ENCODE measurements around the gene B9D1.
A peak's percentile ranks its signal among the peaks of the same experiment; 100 is the strongest.

The B9D1 gene

DNA sequence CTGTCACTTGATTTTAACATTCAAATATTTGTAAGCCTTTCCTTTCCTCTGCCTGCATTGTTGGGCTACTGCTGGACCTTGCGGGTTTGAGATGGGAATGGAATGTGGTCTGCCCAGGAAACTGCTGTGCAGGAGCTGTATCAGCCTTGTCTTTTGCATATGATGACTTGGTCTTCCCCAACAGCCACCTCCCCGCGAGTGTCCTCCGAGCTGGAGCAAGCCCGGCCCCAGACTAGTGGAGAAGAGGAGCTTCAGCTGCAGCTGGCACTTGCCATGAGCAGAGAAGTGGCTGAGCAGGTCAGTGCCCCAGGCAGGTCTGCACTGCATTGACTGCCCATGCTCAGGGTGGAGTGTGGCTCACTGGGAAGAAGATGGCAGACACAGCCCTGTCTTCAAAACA is 52.8 kb downstream of the B9D1 start:
- no peak for DNase-seq
- ChIA-PET POLR2A (interaction anchor here (1.3 kb wide), 1 partner anchor 12 kb away, joined by 3 read pairs; no protein-coding TSS in a partner anchor), CTCF (interaction anchor here (1.0 to 1.1 kb wide), 2 partner anchors 12 to 22 kb away, joined by 4 read pairs; no protein-coding TSS in a partner anchor)
- peaks cover 0 to 19% (median 15%) of the 10 kb centered on the region in 5 experiments for H3K27me3 ChIP-seq (replicated peaks in 2 of 5; ENCODE audit: control insufficient read depth in 4 of 5, insufficient read depth in 5 of 5, low read length in 4 of 5)
- no peaks in the 10 kb centered on the region for H3K9me3 ChIP-seq (ENCODE audit: control extremely low read depth in 1 of 5, control insufficient read depth in 4 of 5, insufficient read depth in 2 of 5, low read depth in 1 of 5, low read length in 4 of 5)
- no peak overlapping the region for H3K27ac ChIP-seq (ENCODE audit: insufficient read depth in 1 of 2, low read depth in 1 of 2, low read length in 2 of 2, poor library complexity in 1 of 2, severe bottlenecking in 2 of 2)
- H3K36me3 ChIP-seq (ENCODE audit: control insufficient read depth in 4 of 4, insufficient read depth in 4 of 4, low read length in 3 of 4), result no peaks in the 10 kb centered on the region
- H3K4me1 ChIP-seq (ENCODE audit: control extremely low read depth in 1 of 4, control insufficient read depth in 4 of 4, insufficient read depth in 4 of 4, low read length in 3 of 4), result peaks cover 14 to 27% (median 22%) of the 10 kb centered on the region in 4 experiments
- no peak overlapping the region for H3K4me3 ChIP-seq (ENCODE audit: control insufficient read depth in 1 of 7, extremely low read depth in 1 of 7, insufficient read depth in 4 of 7, low read depth in 2 of 7, low read length in 6 of 7)
- WGBS (ENCODE audit: insufficient coverage), result 100% methylated on average over 4 of the region's 5 CpGs

DNA sequence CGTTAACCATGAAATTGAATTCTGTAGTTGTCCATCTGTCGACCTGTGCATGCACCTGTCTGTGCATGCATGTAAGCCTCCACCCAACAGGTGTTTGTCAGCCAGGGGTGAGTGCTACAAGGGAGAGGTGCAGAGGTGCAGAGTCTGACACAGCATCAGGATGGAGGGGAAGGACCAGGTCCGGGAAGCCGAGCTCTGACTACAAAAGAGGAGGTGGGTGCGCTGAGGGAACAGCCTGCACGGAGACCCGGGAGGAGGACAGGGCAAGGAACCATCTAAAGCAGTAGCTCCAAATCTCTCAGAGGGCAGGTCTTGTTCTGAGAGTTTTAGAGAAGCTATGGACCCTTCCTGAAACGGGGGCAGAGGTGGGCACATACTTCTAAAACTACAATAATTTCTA is 54.1 kb downstream of the B9D1 start:
- Histone ChIP-seq H3K4me3 (ENCODE audit: control insufficient read depth in 1 of 7, extremely low read depth in 1 of 7, insufficient read depth in 4 of 7, low read depth in 2 of 7, low read length in 6 of 7) (no peak overlapping the region), H3K27me3 (replicated peaks in 2 of 5; ENCODE audit: control insufficient read depth in 4 of 5, insufficient read depth in 5 of 5, low read length in 4 of 5) (peaks cover 0 to 19% (median 15%) of the 10 kb centered on the region in 5 experiments), H3K9me3 (ENCODE audit: control extremely low read depth in 1 of 5, control insufficient read depth in 4 of 5, insufficient read depth in 2 of 5, low read depth in 1 of 5, low read length in 4 of 5) (no peaks in the 10 kb centered on the region), H3K27ac (ENCODE audit: insufficient read depth in 1 of 2, low read depth in 1 of 2, low read length in 2 of 2, poor library complexity in 1 of 2, severe bottlenecking in 2 of 2) (no peak overlapping the region), H3K4me1 (ENCODE audit: control extremely low read depth in 1 of 4, control insufficient read depth in 4 of 4, insufficient read depth in 4 of 4, low read length in 3 of 4) (peaks cover 18 to 40% (median 31%) of the 10 kb centered on the region in 4 experiments), H3K36me3 (ENCODE audit: control insufficient read depth in 4 of 4, insufficient read depth in 4 of 4, low read length in 3 of 4) (no peaks in the 10 kb centered on the region)
- 100% methylated on average over 7 of the region's 8 CpGs for WGBS (ENCODE audit: insufficient coverage)
- ChIA-PET CTCF (interaction anchor here (0.9 kb wide), 1 partner anchor 9 kb away, joined by 5 read pairs; no protein-coding TSS in a partner anchor), POLR2A (interaction anchor here (1.3 kb wide), 1 partner anchor 14 kb away, joined by 3 read pairs; no protein-coding TSS in a partner anchor)
- no peak for DNase-seq

DNA sequence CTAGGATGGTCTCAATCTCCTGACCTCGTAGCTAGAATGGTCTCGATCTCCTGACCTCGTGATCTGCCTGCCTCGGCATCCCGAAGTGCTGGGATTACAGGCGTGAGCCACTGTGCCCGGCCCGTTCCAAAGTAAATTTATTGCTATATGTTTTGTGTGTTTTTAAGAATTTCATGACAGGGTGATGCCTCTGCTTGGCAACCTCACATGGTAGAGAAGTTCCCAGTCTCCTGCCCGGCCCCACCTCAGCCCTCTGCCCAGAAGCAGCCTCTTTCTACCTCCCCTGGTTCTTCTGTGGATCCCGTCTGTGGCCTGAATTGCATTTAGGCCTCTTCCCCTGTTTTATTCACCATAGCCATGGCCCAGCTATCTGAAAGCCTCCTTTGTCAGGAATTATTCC is 55.0 kb downstream of the B9D1 start:
- 94% methylated on average over 7 of the region's 10 CpGs for WGBS (ENCODE audit: insufficient coverage)

DNA sequence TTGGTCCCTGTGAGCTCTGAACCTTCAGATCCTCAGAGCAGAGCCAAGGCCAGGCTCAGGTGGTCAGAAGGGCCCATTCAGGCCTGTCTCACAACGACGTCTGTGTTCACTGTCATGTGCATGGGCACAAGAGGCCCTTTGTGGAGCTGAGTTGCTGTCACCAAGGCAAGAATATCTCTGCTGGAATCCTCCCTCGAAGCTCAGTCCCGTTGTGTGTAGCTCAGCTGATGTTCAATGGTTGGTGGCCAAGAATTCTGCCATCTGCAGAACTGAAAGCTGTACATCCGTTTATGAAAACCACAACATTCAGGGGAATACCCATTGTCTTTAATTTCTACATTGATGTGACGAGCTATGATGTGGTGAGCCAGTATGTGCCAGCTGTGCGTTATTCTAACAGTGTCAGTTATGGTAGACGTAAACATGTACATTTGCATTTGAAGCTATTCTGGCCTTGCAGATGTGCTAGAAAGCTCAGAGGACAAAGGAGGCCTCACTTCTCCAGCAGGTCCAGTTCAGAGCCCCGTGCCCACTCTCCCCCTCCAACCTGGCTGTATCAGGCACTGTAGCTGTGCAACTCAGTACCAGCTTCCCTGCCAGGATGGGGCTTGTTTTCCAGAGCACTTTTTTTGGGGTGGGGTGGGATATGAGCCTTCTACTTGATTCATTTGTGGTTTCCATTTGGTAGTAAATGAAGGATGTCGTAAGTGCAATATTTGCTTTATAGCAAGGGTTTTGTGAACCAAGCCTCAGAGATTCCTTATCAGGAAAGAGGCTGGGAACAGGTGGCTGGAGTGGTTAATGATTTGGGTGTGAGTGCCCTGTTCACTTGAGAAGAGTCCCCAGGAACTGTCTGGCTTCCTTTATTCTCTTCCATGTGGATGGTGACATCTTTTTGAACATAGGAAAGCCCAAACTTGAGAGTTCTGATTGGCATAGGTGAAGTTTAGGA is 56.1 kb downstream of the B9D1 start:
- no peaks in the 10 kb centered on the region for H3K36me3 ChIP-seq (ENCODE audit: control insufficient read depth in 4 of 4, insufficient read depth in 4 of 4, low read length in 3 of 4)
- 29% methylated on average over 7 of the region's 10 CpGs for whole genome bisulfite sequencing (ENCODE audit: insufficient coverage)
- peak; percentile 82 to 98 (median 97) for DNase-seq
- CTCF ChIA-PET, result interaction anchor here (0.9 to 1.7 kb wide), 6 partner anchors 11 to 72 kb away, joined by 3 to 7 read pairs (median 4); partner anchors contain the start of gene MAPK7
- peaks cover 22 to 44% (median 39%) of the 10 kb centered on the region in 4 experiments for H3K4me1 ChIP-seq (ENCODE audit: control extremely low read depth in 1 of 4, control insufficient read depth in 4 of 4, insufficient read depth in 4 of 4, low read length in 3 of 4)
- H3K27me3 ChIP-seq (replicated peaks in 2 of 5; ENCODE audit: control insufficient read depth in 4 of 5, insufficient read depth in 5 of 5, low read length in 4 of 5), result peaks cover 0 to 19% (median 9%) of the 10 kb centered on the region in 5 experiments
- no peaks in the 10 kb centered on the region for H3K9me3 ChIP-seq (ENCODE audit: control extremely low read depth in 1 of 5, control insufficient read depth in 4 of 5, insufficient read depth in 2 of 5, low read depth in 1 of 5, low read length in 4 of 5)
- H3K27ac ChIP-seq (ENCODE audit: insufficient read depth in 1 of 2, low read depth in 1 of 2, low read length in 2 of 2, poor library complexity in 1 of 2, severe bottlenecking in 2 of 2), result no peak overlapping the region
- POLR2A ChIA-PET, result interaction anchor here (0.8 kb wide), 1 partner anchor 32 kb away, joined by 5 read pairs; no protein-coding TSS in a partner anchor
- peak overlapping the region in 2 of 7 experiments; percentile 11 to 26 for H3K4me3 ChIP-seq (ENCODE audit: control insufficient read depth in 1 of 7, extremely low read depth in 1 of 7, insufficient read depth in 4 of 7, low read depth in 2 of 7, low read length in 6 of 7)

More for the DNA sequence above, 55.0 kb downstream of the B9D1 start:
- Histone ChIP-seq H3K4me3 (ENCODE audit: control insufficient read depth in 1 of 7, extremely low read depth in 1 of 7, insufficient read depth in 4 of 7, low read depth in 2 of 7, low read length in 6 of 7) (no peak overlapping the region), H3K4me1 (ENCODE audit: control extremely low read depth in 1 of 4, control insufficient read depth in 4 of 4, insufficient read depth in 4 of 4, low read length in 3 of 4) (peaks cover 22 to 48% (median 39%) of the 10 kb centered on the region in 4 experiments), H3K27ac (ENCODE audit: insufficient read depth in 1 of 2, low read depth in 1 of 2, low read length in 2 of 2, poor library complexity in 1 of 2, severe bottlenecking in 2 of 2) (no peak overlapping the region), H3K27me3 (replicated peaks in 2 of 5; ENCODE audit: control insufficient read depth in 4 of 5, insufficient read depth in 5 of 5, low read length in 4 of 5) (peaks cover 0 to 19% (median 15%) of the 10 kb centered on the region in 5 experiments), H3K9me3 (ENCODE audit: control extremely low read depth in 1 of 5, control insufficient read depth in 4 of 5, insufficient read depth in 2 of 5, low read depth in 1 of 5, low read length in 4 of 5) (no peaks in the 10 kb centered on the region), H3K36me3 (ENCODE audit: control insufficient read depth in 4 of 4, insufficient read depth in 4 of 4, low read length in 3 of 4) (no peaks in the 10 kb centered on the region)
- ChIA-PET POLR2A (no interaction called here), CTCF (no interaction called here)
- no peak for DNase-seq

DNA sequence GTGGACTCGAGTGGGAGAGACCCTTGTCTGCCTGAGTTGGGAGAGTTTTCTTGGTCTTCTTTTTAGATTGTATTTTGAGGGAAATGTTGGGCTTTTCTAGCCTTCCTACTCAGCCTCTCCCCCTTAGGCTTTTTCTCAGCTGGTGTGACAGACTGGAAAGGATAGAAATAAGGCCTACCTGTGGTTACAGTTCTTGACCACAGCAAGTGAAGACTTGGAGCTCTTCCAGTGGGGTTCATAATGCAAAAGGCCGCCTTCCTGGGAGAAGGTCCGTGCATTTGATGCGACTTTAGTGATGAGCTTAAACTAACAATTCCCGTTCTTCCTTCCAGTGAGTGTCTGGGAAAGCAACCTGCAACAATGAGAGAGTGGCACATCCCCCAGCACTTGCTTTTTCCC is 56.8 kb downstream of the B9D1 start:
- H3K36me3 ChIP-seq (ENCODE audit: control insufficient read depth in 4 of 4, insufficient read depth in 4 of 4, low read length in 3 of 4), result no peaks in the 10 kb centered on the region
- peaks cover 22 to 44% (median 39%) of the 10 kb centered on the region in 4 experiments for H3K4me1 ChIP-seq (ENCODE audit: control extremely low read depth in 1 of 4, control insufficient read depth in 4 of 4, insufficient read depth in 4 of 4, low read length in 3 of 4)
- DNase-seq, result no peak
- CTCF ChIA-PET, result interaction anchor here (0.9 to 1.7 kb wide), 5 partner anchors 10 to 72 kb away, joined by 3 to 7 read pairs (median 4); partner anchors contain the start of gene MAPK7
- no peaks in the 10 kb centered on the region for H3K9me3 ChIP-seq (ENCODE audit: control extremely low read depth in 1 of 5, control insufficient read depth in 4 of 5, insufficient read depth in 2 of 5, low read depth in 1 of 5, low read length in 4 of 5)
- peaks cover 0 to 19% (median 12%) of the 10 kb centered on the region in 5 experiments for H3K27me3 ChIP-seq (replicated peaks in 2 of 5; ENCODE audit: control insufficient read depth in 4 of 5, insufficient read depth in 5 of 5, low read length in 4 of 5)
- POLR2A ChIA-PET, result interaction anchor here (0.8 kb wide), 1 partner anchor 32 kb away, joined by 5 read pairs; no protein-coding TSS in a partner anchor
- H3K27ac ChIP-seq (ENCODE audit: insufficient read depth in 1 of 2, low read depth in 1 of 2, low read length in 2 of 2, poor library complexity in 1 of 2, severe bottlenecking in 2 of 2), result no peak overlapping the region
- WGBS (ENCODE audit: insufficient coverage), result 94% methylated on average over 5 of the region's 5 CpGs
- H3K4me3 ChIP-seq (ENCODE audit: control insufficient read depth in 1 of 7, extremely low read depth in 1 of 7, insufficient read depth in 4 of 7, low read depth in 2 of 7, low read length in 6 of 7), result no peak overlapping the region

GRCh38 chr17:19305256-19305655 is 57.3 kb downstream of the B9D1 start:
- ChIA-PET CTCF (interaction anchor here (1.4 to 1.7 kb wide), 3 partner anchors 18 to 45 kb away, joined by 3 to 7 read pairs (median 5); no protein-coding TSS in a partner anchor), POLR2A (no interaction called here)
- Histone ChIP-seq H3K27ac (ENCODE audit: insufficient read depth in 1 of 2, low read depth in 1 of 2, low read length in 2 of 2, poor library complexity in 1 of 2, severe bottlenecking in 2 of 2) (no peak overlapping the region), H3K4me3 (ENCODE audit: control insufficient read depth in 1 of 7, extremely low read depth in 1 of 7, insufficient read depth in 4 of 7, low read depth in 2 of 7, low read length in 6 of 7) (no peak overlapping the region), H3K27me3 (replicated peaks in 2 of 5; ENCODE audit: control insufficient read depth in 4 of 5, insufficient read depth in 5 of 5, low read length in 4 of 5) (peaks cover 0 to 18% (median 13%) of the 10 kb centered on the region in 5 experiments), H3K4me1 (ENCODE audit: control extremely low read depth in 1 of 4, control insufficient read depth in 4 of 4, insufficient read depth in 4 of 4, low read length in 3 of 4) (peaks cover 22 to 44% (median 39%) of the 10 kb centered on the region in 4 experiments), H3K9me3 (ENCODE audit: control extremely low read depth in 1 of 5, control insufficient read depth in 4 of 5, insufficient read depth in 2 of 5, low read depth in 1 of 5, low read length in 4 of 5) (no peaks in the 10 kb centered on the region), H3K36me3 (ENCODE audit: control insufficient read depth in 4 of 4, insufficient read depth in 4 of 4, low read length in 3 of 4) (no peaks in the 10 kb centered on the region)
- 77% methylated on average over 5 of the region's 5 CpGs for WGBS (ENCODE audit: insufficient coverage)
- DNase-seq, result peak in 2 of 3 donors; percentile 26 to 31

All from common myeloid progenitor, CD34-positive (primary cell).